ENCODE measurements around the gene CTRL. TPM values are rescaled to one million over a fixed set of nuclear protein-coding genes. Genes with fewer than 3 reads are reported as not detected.

The CTRL gene
- total and polyA plus RNA-seq, 4 donors = 0.09 to 5.0 (median 0.30) TPM

- peak overlapping the region; percentile 66 to 82 (median 80) for H3K4me3 ChIP-seq (ENCODE audit: low read depth in 1 of 3, low read length in 3 of 3)
- TF ChIP-seq TAF1 (conservative IDR thresholded peaks at IDR 0.05) = no peak
- no peak for TF ChIP-seq JUND (IDR thresholded peaks at IDR 0.05)
- H3K27ac ChIP-seq (ENCODE audit: low read depth in 1 of 2, low read length in 2 of 2) = peak overlapping the region; percentile 80 to 91
- H3K9me3 ChIP-seq (ENCODE audit: control insufficient read depth in 4 of 4, low read length in 3 of 4) = no peaks in the 10 kb centered on the region
- peak overlapping the region; percentile 57 to 88 for H3K9ac ChIP-seq (ENCODE audit: low read depth in 1 of 2, low read length in 2 of 2)
- peak; percentile 58 for DNase-seq (ENCODE audit: low spot score)
- H3K27me3 ChIP-seq (ENCODE audit: control insufficient read depth in 4 of 4, insufficient read depth in 4 of 4, low read length in 3 of 4) = no peaks in the 10 kb centered on the region
- H3K36me3 ChIP-seq (ENCODE audit: control insufficient read depth in 4 of 4, insufficient read depth in 3 of 4, low read depth in 1 of 4, low read length in 3 of 4) = no peaks in the 10 kb centered on the region
- whole genome bisulfite sequencing = 4% methylated on average over 45 of the region's 45 CpGs
- H3K4me1 ChIP-seq (ENCODE audit: control insufficient read depth in 4 of 4, insufficient read depth in 4 of 4, low read length in 3 of 4) = peaks cover 3 to 26% (median 18%) of the 10 kb centered on the region in 4 donors
These were observed 36.3 kb upstream of the CTRL start for GRCh38 chr16:67967958-67968399.

GRCh38 chr16:67967183-67967957, 35.7 kb upstream of the CTRL start:
- peak overlapping the region; percentile 57 to 88 for H3K9ac ChIP-seq (ENCODE audit: low read depth in 1 of 2, low read length in 2 of 2)
- no peak for DNase-seq (ENCODE audit: low spot score)
- H3K36me3 ChIP-seq (ENCODE audit: control insufficient read depth in 4 of 4, insufficient read depth in 3 of 4, low read depth in 1 of 4, low read length in 3 of 4) = no peaks in the 10 kb centered on the region
- TF ChIP-seq ZBTB33 (IDR thresholded peaks at IDR 0.05) = no peak
- no peak for TF ChIP-seq RXRA (IDR thresholded peaks at IDR 0.05)
- no peak for TF ChIP-seq FOXA1 (IDR thresholded peaks at IDR 0.05)
- TF ChIP-seq ATF3 (IDR thresholded peaks at IDR 0.05) = no peak
- no peak for TF ChIP-seq MAX (IDR thresholded peaks at IDR 0.05)
- no peak for TF ChIP-seq CTCF (IDR thresholded peaks at IDR 0.05; ENCODE audit: low read depth, low read length, missing input control)
- TF ChIP-seq TAF1 (conservative IDR thresholded peaks at IDR 0.05) = no peak
- no peak for TF ChIP-seq FOXA2 (IDR thresholded peaks at IDR 0.05)
- no peak for TF ChIP-seq YY1 (IDR thresholded peaks at IDR 0.05)
- TF ChIP-seq RAD21 (IDR thresholded peaks at IDR 0.05) = no peak
- H3K27ac ChIP-seq (ENCODE audit: low read depth in 1 of 2, low read length in 2 of 2) = peak overlapping the region; percentile 80 to 91
- H3K4me1 ChIP-seq (ENCODE audit: control insufficient read depth in 4 of 4, insufficient read depth in 4 of 4, low read length in 3 of 4) = peaks cover 3 to 26% (median 18%) of the 10 kb centered on the region in 4 donors
- WGBS = 54% methylated on average over 18 of the region's 18 CpGs
- H3K27me3 ChIP-seq (ENCODE audit: control insufficient read depth in 4 of 4, insufficient read depth in 4 of 4, low read length in 3 of 4) = no peaks in the 10 kb centered on the region
- H3K9me3 ChIP-seq (ENCODE audit: control insufficient read depth in 4 of 4, low read length in 3 of 4) = no peaks in the 10 kb centered on the region
- H3K4me3 ChIP-seq (ENCODE audit: low read depth in 1 of 3, low read length in 3 of 3) = peak overlapping the region; percentile 66 to 82 (median 80)

GRCh38 chr16:67966549-67967182, 35.0 kb upstream of the CTRL start:
- Histone ChIP-seq H3K9me3 (ENCODE audit: control insufficient read depth in 4 of 4, low read length in 3 of 4) (no peaks in the 10 kb centered on the region), H3K4me3 (ENCODE audit: low read depth in 1 of 3, low read length in 3 of 3) (peak overlapping the region in 1 of 3 donors; percentile 6), H3K27ac (ENCODE audit: low read depth in 1 of 2, low read length in 2 of 2) (peak overlapping the region; percentile 11 to 34), H3K9ac (ENCODE audit: low read depth in 1 of 2, low read length in 2 of 2) (no peak overlapping the region), H3K27me3 (ENCODE audit: control insufficient read depth in 4 of 4, insufficient read depth in 4 of 4, low read length in 3 of 4) (no peaks in the 10 kb centered on the region), H3K4me1 (ENCODE audit: control insufficient read depth in 4 of 4, insufficient read depth in 4 of 4, low read length in 3 of 4) (peaks cover 3 to 33% (median 18%) of the 10 kb centered on the region in 4 donors), H3K36me3 (ENCODE audit: control insufficient read depth in 4 of 4, insufficient read depth in 3 of 4, low read depth in 1 of 4, low read length in 3 of 4) (no peaks in the 10 kb centered on the region)
- DNase-seq (ENCODE audit: low spot score) = no peak
- 79% methylated on average over 3 of the region's 3 CpGs for WGBS
- TF ChIP-seq EGR1 (IDR thresholded peaks at IDR 0.05; ENCODE audit: low read depth in 2 of 2) (no peak), CTCF (IDR thresholded peaks at IDR 0.05; ENCODE audit: low read depth, low read length, missing input control) (no peak), YY1 (IDR thresholded peaks at IDR 0.05) (no peak), HNF4A (conservative IDR thresholded peaks at IDR 0.05) (no peak), FOXA1 (IDR thresholded peaks at IDR 0.05) (no peak), NR2F2 (IDR thresholded peaks at IDR 0.05) (no peak), RXRA (IDR thresholded peaks at IDR 0.05) (no peak), MAX (IDR thresholded peaks at IDR 0.05) (no peak), TAF1 (conservative IDR thresholded peaks at IDR 0.05) (no peak), GABPA (IDR thresholded peaks at IDR 0.05 in 1 of 2, conservative IDR thresholded peaks at IDR 0.05 in 1 of 2) (no peak), ATF3 (IDR thresholded peaks at IDR 0.05) (no peak), HNF4G (IDR thresholded peaks at IDR 0.05) (no peak)
